ENCODE results near the gene TMSB10.

DNA sequence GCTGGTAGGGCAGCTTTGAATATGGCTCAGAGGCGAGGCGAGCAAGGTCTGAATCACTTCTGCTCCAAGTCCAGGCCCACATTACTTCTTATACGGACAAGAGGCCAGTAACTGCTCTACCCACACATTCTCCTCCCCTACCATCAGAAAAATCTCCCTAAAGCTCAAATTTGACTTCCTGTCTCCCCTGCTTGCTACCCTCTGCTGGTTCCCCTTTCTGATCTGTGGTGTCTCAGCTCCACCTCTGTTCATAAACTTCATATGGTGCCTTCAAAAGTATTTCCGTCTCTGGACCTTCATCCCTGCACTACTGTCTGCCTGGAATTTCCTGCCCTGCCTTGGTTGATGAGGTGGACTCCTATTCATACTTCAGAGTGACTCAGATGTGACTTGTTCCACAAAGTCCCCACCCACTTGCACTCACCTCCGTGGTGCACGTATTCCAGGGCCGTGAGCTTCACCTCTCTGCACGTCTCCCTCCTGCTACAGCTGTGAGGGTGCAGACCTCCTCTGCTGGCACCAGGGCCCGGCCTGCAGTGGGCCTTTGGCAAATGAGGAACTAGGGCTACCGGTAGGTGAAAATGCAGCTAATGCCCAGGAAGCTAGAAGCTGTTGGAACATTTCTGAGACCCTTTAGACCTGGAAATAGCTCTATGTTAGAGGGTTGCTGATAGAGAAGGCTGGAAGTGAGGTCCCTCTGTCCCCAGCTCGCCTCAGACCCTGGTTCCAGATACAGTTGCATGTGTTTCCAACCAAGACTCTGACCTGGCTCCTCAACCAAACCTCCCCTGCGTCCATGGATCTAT is 41.0 kb downstream of the TMSB10 start:
- TF ChIP-seq POLR2A (IDR thresholded peaks at IDR 0.05) (no peak), CTCF (IDR thresholded peaks at IDR 0.05 in 8 of 11, conservative IDR thresholded peaks at IDR 0.05 in 3 of 11) (peak in 3 of 11 experiments; percentile 6 to 34 (median 7)), POLR2AphosphoS5 (IDR thresholded peaks at IDR 0.05) (peak; percentile 29 to 68 (median 50))
